ENCODE results near the gene SLC38A6. TPM values are rescaled to one million over a fixed set of nuclear protein-coding genes. Genes with fewer than 3 reads are reported as not detected.

SLC38A6 gene
- total and polyA plus RNA-seq, 2 of the 8 experiments (the other 6 are each of a cell fraction or from before 2014, with no cell fraction given), result 8.1 to 9.8 TPM

DNA sequence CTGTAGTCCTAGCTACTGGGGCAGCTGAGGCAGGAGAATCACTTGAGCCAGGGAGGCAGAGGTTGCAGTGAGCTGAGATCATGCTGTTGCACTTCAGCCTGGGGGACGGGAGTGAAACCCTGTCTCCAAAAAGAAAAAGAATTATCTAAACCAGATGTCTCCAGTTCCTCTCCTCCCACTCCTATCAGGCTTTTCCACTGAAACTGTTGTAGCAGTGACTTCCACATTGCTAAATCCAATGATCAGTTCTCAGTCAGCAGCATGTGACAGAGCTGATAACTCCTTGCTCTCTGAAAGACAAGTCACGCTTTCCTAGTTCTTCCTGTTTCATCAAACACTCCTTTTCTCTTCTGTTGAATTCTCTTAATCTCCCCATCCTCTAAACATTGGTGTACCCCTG lies 8.6 kb downstream of the SLC38A6 start (continued):
- TF ChIP-seq CBX5 (IDR thresholded peaks at IDR 0.05; ENCODE audit: low read depth, low read length), result no peak
